CD4-positive, alpha-beta T cell (primary cell): ENCODE measurements around the gene WASL. TPM values are rescaled to one million over a fixed set of nuclear protein-coding genes. Genes with fewer than 3 reads are reported as not detected.
A peak's percentile ranks its signal among the peaks of the same experiment; 100 is the strongest.

ENCODE experiments used
- ATAC-seq: fragments of 200-7000 bp; cut with Tn5 transposase; one replicate; pipeline ENCODE4 v1.10.0; 2022; ENCODE audit warnings: mild to moderate bottlenecking; ENCODE audit not compliant: poor library complexity
- CTCF ChIA-PET: fragments of 350-600 bp; sonication (Branson Sonifier 250); formaldehyde crosslinking; loops from one replicate; lab custom pipeline; 2021; ENCODE audit warnings: antibody characterized with exemption, inconsistent platforms; lab: Charles Lee
- POLR2A ChIA-PET: fragments of 350-600 bp; sonication (Branson Sonifier 250); formaldehyde crosslinking; loops from one replicate; lab custom pipeline; 2021; ENCODE audit warnings: antibody characterized with exemption, inconsistent platforms; lab: Charles Lee
- DNase-seq, 14 experiments: peaks; one replicate each; pipeline ENCODE4 v3.0.0-alpha.2; 2013 to 2020; ENCODE audit warnings: mixed read lengths in 2 of 14
- H3K27ac ChIP-seq, 2 donors: one replicate each; pipeline versions ENCODE4 v1.5.1 to v1.7.0; 2013; ENCODE audit warnings: low read length in 2 of 2, low read depth in 1 of 2, mild to moderate bottlenecking in 1 of 2
- H3K27me3 ChIP-seq, 2 experiments: 1 replicate in 1 of 2; 2 replicates in 1 of 2; pipeline versions ENCODE4 v1.6.1 to v1.7.0; 2013; ENCODE audit warnings: low read length in 2 of 2, control low read depth in 1 of 2, mild to moderate bottlenecking in 1 of 2, moderate library complexity in 1 of 2; ENCODE audit not compliant: insufficient read depth in 2 of 2, control insufficient read depth in 1 of 2
- H3K36me3 ChIP-seq: one replicate; pipeline ENCODE4 v1.6.1; 2013; ENCODE audit warnings: low read length, control low read depth; ENCODE audit not compliant: insufficient read depth
- H3K4me1 ChIP-seq: one replicate; pipeline ENCODE4 v1.6.1; 2013; ENCODE audit warnings: low read length, control low read depth; ENCODE audit not compliant: insufficient read depth
- H3K4me3 ChIP-seq: one replicate; pipeline ENCODE4 v1.5.1; 2013; ENCODE audit warnings: mild to moderate bottlenecking, low read length, moderate library complexity
- H3K9me3 ChIP-seq, 2 experiments: 1 replicate in 1 of 2; 2 replicates in 1 of 2; pipeline versions ENCODE4 v1.6.1 to v1.7.0; 2013; ENCODE audit warnings: low read length in 2 of 2, mild to moderate bottlenecking in 2 of 2, control low read depth in 1 of 2, moderate library complexity in 1 of 2; ENCODE audit not compliant: control insufficient read depth in 1 of 2, insufficient read depth in 1 of 2
- H3K27ac Mint-ChIP-seq: one replicate; pipeline ENCODE4 v1.8.0; 2020; ENCODE audit warnings: mixed read lengths
- H3K27me3 Mint-ChIP-seq: one replicate; pipeline ENCODE4 v1.8.0; 2021; ENCODE audit warnings: mixed read lengths
- H3K36me3 Mint-ChIP-seq: one replicate; pipeline ENCODE4 v1.8.0; 2021; ENCODE audit warnings: low read depth, mixed read lengths
- H3K4me1 Mint-ChIP-seq: one replicate; pipeline ENCODE4 v1.8.0; 2021; ENCODE audit warnings: low read depth, mixed read lengths
- H3K4me3 Mint-ChIP-seq: one replicate; pipeline ENCODE4 v1.8.0; 2020; ENCODE audit warnings: mild to moderate bottlenecking, mixed read lengths
- H3K9me3 Mint-ChIP-seq: one replicate; pipeline ENCODE4 v1.8.0; 2020; ENCODE audit warnings: mixed read lengths
- CTCF ChIP-seq: fragments of 200-600 bp; IDR thresholded peaks from one replicate; pipeline ENCODE4 v1.8.0; 2022; ENCODE audit warnings: antibody characterized with exemption, mild to moderate bottlenecking
- intact Hi-C, 2 experiments: fragments of 100-400 bp; cut with DNase I in 1 of 2; cut with micrococcal nuclease in 1 of 2; formaldehyde crosslinking; loops; one replicate each; pipeline versions ENCODE4 v1.15.1 to v1.9.0; 2023 to 2025; cut with DNase I, micrococcal nuclease
- total RNA-seq, 174 experiments: library from RNA in 2 of 174; stranded (reverse) in 2 of 174; gene quantifications; one replicate each; pipeline ENCODE4 v1.2.3 and lab custom pipeline; 2021 to 2026

The WASL gene
- total RNA-seq, 2 experiments from 2014 or later: 8.6 to 9.3 TPM

- ChIA-PET CTCF (interaction anchor here (0.8 to 2.0 kb wide), 5 partner anchors 9 to 192 kb away, joined by 3 to 6 read pairs (median 3); partner anchors contain the start of gene NDUFA5), POLR2A (interaction anchor here (0.9 to 2.4 kb wide), 13 partner anchors 8 to 1180 kb away, joined by 3 to 34 read pairs (median 5); partner anchors contain the start of genes IQUB, NDUFA5 and POT1)
- intact Hi-C loops: loop anchor here (2.0 to 5.0 kb wide), 4 partner anchors 37 to 1183 kb away; partner anchors contain the start of gene NDUFA5 (in 1 of the 2)
- peaks cover 17% of the 10 kb centered on the region for H3K4me1 ChIP-seq
- H3K36me3 ChIP-seq: no peaks in the 10 kb centered on the region
- H3K27me3 ChIP-seq: no peaks in the 10 kb centered on the region
- no peaks in the 10 kb centered on the region for H3K9me3 ChIP-seq
- Mint-ChIP-seq H3K9me3 (no peaks in the 10 kb centered on the region), H3K4me1 (peaks cover 66% of the 10 kb centered on the region), H3K4me3 (peak overlapping the region; percentile 91), H3K36me3 (peaks cover 17% of the 10 kb centered on the region), H3K27me3 (no peaks in the 10 kb centered on the region), H3K27ac (peak overlapping the region; percentile 90)
- DNase-seq (peak in 8 of 14 experiments; percentile 5 to 70 (median 30)), ATAC-seq (peak; percentile 4)
- no peak for TF ChIP-seq CTCF
- peak overlapping the region; percentile 94 for H3K4me3 ChIP-seq
- H3K27ac ChIP-seq: peak overlapping the region; percentile 83
Measured at GRCh38 chr7:123749537-123749857, 694 bp upstream of the WASL start.

GRCh38 chr7:123748171-123748733, 551 bp downstream of the WASL start:
- ChIA-PET CTCF (interaction anchor here (1.1 to 2.0 kb wide), 4 partner anchors 10 to 191 kb away, joined by 3 to 6 read pairs (median 3); partner anchors contain the start of gene NDUFA5), POLR2A (interaction anchor here (0.6 to 2.4 kb wide), 12 partner anchors 10 to 1181 kb away, joined by 3 to 34 read pairs (median 6); partner anchors contain the start of genes NDUFA5 and POT1)
- H3K9me3 Mint-ChIP-seq: no peaks in the 10 kb centered on the region
- Histone ChIP-seq H3K4me1 (peaks cover 18% of the 10 kb centered on the region), H3K9me3 (no peaks in the 10 kb centered on the region), H3K4me3 (peak overlapping the region; percentile 94), H3K27ac (peak overlapping the region; percentile 83 to 89), H3K27me3 (no peaks in the 10 kb centered on the region), H3K36me3 (no peaks in the 10 kb centered on the region)
- H3K27ac Mint-ChIP-seq: peak overlapping the region; percentile 90
- ATAC-seq (peak; percentile 27), DNase-seq (peak in 10 of 14 experiments; percentile 4 to 56 (median 16))
- no peak for TF ChIP-seq CTCF
- peaks cover 17% of the 10 kb centered on the region for H3K36me3 Mint-ChIP-seq
- peaks cover 75% of the 10 kb centered on the region for H3K4me1 Mint-ChIP-seq
- no peaks in the 10 kb centered on the region for H3K27me3 Mint-ChIP-seq
- peak overlapping the region; percentile 94 for H3K4me3 Mint-ChIP-seq
- intact Hi-C loops: loop anchor here (2.0 to 5.0 kb wide), 4 partner anchors 36 to 1184 kb away; partner anchors contain the start of gene NDUFA5 (in 1 of the 2)

GRCh38 chr7:123747620-123748141, 1.1 kb downstream of the WASL start:
- TF ChIP-seq CTCF: no peak
- H3K4me1 Mint-ChIP-seq: peaks cover 80% of the 10 kb centered on the region
- ATAC-seq: no peak
- no peak overlapping the region for H3K27ac ChIP-seq
- H3K9me3 ChIP-seq: no peaks in the 10 kb centered on the region
- H3K27me3 Mint-ChIP-seq: no peaks in the 10 kb centered on the region
- H3K4me3 Mint-ChIP-seq: peak overlapping the region; percentile 94
- H3K27ac Mint-ChIP-seq: peak overlapping the region; percentile 90
- H3K27me3 ChIP-seq: no peaks in the 10 kb centered on the region
- H3K9me3 Mint-ChIP-seq: no peaks in the 10 kb centered on the region
- CTCF ChIA-PET: interaction anchor here (2.0 kb wide), 1 partner anchor 46 kb away, joined by 6 read pairs; no protein-coding TSS in a partner anchor
- POLR2A ChIA-PET: interaction anchor here (1.8 to 2.4 kb wide), 4 partner anchors 9 to 1182 kb away, joined by 7 to 15 read pairs (median 9); partner anchors contain the start of gene POT1
- peaks cover 23% of the 10 kb centered on the region for H3K4me1 ChIP-seq
- intact Hi-C loops: loop anchor here (2.0 to 5.0 kb wide), 4 partner anchors 35 to 1185 kb away; partner anchors contain the start of gene NDUFA5 (in 2 of the 2)
- peak in 8 of 14 experiments; percentile 3 to 55 (median 25) for DNase-seq
- peaks cover 17% of the 10 kb centered on the region for H3K36me3 Mint-ChIP-seq
- no peaks in the 10 kb centered on the region for H3K36me3 ChIP-seq
- peak overlapping the region; percentile 94 for H3K4me3 ChIP-seq
